HG02938 (cell line): ENCODE results near the gene PREB.

ENCODE experiments used
- ATAC-seq: cut with Tn5 transposase; IDR thresholded peaks from one replicate; pipeline ENCODE4 v1.9.1; 2021; ENCODE audit warnings: mild to moderate bottlenecking, moderate library complexity; ENCODE audit not compliant: unreplicated experiment

Gene PREB

GRCh38 chr2:27152796-27153464, 18.5 kb upstream of the PREB start:
- ATAC-seq: no peak

- ATAC-seq: no peak
These were observed 17.8 kb upstream of the PREB start for GRCh38 chr2:27152102-27152795.

- ATAC-seq: no peak
These were observed 16.3 kb upstream of the PREB start for GRCh38 chr2:27150639-27151230.

- ATAC-seq: no peak
These were observed 15.4 kb upstream of the PREB start for GRCh38 chr2:27149570-27150405.

GRCh38 chr2:27148801-27149439, 14.5 kb upstream of the PREB start, which contains the start of gene TCF23:
Gene TCF23, plus strand, starts transcription at chr2:27149004. Its CDS starts 130 bp downstream, at chr2:27149134.
- ATAC-seq: no peak

- no peak for ATAC-seq
These were observed 13.5 kb upstream of the PREB start for GRCh38 chr2:27147935-27148334.

GRCh38 chr2:27145682-27146081, 11.2 kb upstream of the PREB start:
- ATAC-seq: no peak

DNA sequence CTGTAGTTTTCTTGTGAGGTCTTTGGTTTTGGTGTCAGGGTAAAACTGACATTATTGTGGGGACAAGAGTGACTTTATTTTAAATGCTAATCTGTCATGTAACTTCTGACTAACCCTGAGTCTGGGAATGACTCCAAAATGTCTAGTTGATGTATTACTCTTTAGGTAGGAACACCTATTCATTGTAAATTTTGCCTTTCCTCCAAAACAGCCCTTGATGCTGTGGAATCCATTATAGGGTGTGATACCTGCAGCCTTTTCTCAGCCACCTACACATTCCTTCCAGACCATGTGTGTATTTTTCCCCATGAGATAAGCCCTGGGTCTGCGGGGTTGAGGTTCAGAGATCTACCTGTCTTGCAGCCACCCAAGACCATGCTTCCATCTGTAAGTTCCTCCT, 8.8 kb upstream of the PREB start:
- ATAC-seq: no peak

DNA sequence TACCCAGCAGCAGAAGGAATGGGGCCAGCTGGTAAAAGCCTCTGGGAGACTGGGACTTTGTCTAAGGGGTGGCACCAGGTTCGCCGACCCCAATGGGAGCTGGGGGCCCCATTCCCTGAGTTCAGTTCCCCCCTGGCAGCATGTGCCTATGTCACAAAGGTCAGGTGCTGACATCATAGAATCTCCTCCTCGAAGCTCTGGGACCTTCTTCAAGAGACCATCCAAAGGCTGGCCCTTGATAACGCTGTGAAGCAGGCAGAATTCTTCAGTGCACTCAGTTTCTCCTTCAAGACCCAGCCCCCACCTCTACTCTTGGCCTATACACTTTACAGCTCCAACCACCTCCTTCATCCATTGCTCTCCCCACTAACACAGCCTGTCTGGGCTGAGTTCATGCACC, 4.9 kb upstream of the PREB start, which contains the start of gene PRR30:
Gene PRR30, minus strand, starts transcription at position 101 of the 400 bp plus-strand sequence. CDS start 1,081 bp downstream, outside the sequence.
- ATAC-seq: no peak

GRCh38 chr2:27138111-27138510, 3.7 kb upstream of the PREB start:
- no peak for ATAC-seq

DNA sequence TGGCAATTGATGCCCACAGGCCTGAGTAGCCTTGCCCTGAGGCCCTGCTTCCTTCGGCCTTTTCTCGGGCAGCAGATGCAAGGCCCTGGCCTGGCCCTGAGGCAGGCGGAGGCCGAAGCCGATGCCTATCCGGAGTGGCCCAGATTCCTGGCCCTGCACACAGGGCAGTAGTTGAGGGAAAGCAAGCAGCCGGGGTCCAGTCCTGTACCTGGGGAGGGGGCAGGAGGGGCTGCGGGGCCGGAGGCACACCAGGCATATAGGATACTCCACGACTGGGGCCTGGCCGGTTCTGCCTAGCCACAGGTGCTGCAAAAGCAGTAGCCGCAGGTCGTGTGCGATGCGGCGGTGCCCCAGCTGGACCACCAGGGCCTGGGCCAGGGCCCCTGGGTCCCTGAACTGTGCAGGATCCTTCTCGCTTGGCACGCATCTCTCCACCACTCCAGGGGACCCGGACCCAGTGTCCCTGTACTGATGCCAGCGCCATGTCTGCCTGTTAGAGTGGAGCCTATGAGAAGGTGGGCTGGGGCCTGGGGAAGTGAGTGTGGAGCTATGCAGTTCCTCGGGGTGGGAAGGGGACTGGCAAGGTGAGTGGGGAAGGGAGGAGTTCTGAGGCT, 3.0 kb upstream of the PREB start:
- no peak for ATAC-seq

DNA sequence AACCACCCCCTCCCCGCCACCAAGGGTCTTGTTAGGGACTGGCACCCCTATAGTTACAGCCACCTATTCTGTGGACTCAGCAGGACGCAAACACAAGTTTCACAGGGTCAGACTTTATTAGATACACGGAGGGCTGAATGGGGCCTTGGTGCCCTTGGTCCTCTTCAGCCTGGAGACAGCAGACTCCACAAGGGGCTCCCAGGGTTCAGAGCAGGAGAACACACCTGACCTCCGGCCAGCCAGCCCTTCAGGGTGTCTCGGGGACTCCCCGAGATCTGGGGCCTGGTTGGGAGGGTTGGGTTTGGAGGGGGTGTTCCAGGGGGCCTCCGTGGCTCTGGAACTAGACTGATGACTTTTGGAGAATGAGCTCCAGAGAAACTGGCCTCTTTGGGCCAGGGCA, 2.3 kb upstream of the PREB start:
- ATAC-seq: no peak

- ATAC-seq: no peak
These were observed 1.1 kb upstream of the PREB start for GRCh38 chr2:27135478-27135955.

DNA sequence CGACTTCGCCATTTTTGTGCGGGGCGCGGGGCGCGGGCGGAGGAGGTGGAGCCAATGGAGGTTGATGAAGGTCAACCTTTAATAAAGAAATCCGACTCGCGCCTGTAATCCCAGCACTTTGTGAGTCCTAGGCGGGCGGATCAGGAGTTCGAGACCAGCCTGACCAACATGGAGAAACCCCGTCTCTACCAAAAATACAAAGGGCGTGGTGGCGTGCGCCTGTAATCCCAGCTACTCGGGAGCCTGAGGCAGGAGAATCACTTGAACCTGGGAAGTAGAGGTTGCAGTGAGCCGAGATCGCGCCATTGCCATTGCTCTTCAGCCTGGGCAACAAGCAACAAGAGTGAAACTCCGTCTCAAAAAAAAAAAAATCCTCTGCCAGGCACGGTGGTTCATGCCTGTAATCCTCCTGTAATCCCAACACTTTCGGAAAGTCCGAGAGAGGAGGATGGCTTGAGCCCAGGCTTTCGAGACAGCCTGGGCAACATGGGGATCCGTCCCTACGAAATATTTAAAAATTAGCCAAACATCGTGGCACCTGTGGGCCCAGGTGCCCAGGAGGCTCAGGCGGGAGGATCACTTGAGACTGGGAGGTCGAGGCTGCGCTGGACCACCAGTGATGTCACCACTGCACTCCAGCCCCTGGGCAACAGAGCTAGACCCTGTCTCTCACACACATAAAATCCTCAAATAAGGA, 493 bp upstream of the PREB start:
- no peak for ATAC-seq

GRCh38 chr2:27133195-27133875, 1.1 kb downstream of the PREB start:
- ATAC-seq: no peak

- no peak for ATAC-seq
These were observed 3.0 kb downstream of the PREB start for GRCh38 chr2:27131429-27131828.

- ATAC-seq: no peak
These were observed 4.0 kb downstream of the PREB start for GRCh38 chr2:27130396-27130795.

DNA sequence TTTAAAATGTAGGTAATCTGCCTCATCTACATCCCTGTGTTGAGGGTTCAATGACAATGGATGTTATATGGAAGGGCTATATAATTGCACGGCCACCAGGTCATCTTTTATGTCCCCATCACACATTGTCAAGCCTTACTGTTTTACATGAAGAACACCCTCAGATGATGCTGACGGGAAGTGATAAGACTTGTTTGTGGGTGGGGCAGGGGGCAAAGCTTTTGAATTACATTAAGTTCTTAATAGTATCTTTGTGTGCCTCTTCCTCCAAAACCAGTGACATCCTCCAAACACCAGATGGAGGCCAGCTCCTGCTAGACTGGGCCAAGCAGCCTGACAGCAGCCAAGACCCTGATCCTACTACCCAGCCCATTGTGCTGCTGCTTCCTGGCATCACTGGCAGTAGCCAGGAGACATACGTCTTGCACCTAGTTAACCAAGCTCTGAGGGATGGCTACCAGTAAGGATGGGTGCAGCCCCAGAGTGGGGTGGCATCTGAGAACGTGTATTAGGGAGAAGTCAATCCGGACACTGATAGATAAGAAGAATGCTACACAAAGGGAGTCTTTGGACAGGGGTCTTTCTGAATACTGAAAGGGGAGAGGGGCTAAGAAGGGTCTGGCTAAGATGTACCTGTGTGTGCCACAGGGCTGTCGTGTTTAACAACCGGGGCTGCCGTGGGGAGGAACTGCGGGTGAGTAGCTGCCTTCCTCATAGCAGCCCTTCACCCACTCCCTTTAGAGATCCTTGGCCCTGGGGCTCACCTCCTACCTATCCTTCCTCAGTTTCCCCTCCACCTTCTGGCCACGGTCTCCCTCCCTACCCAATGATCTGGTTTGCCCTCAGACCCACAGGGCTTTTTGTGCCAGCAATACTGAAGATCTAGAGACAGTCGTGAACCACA, 5.5 kb downstream of the PREB start:
- ATAC-seq: no peak
